GM12878 (cell line): ENCODE results near the gene MLST8. TPM values are rescaled to one million over a fixed set of nuclear protein-coding genes. Genes with fewer than 3 reads are reported as not detected.

ENCODE experiments used
- ATAC-seq: fragments of 200-7000 bp; cut with Tn5 transposase; 3 replicates; pipeline ENCODE4 v1.9.1; 2020; ENCODE audit warnings: mild to moderate bottlenecking, moderate library complexity
- BruUV-seq: library from RNA; stranded (reverse); fragments of 400-500 nt; replicated peaks from 2 replicates; lab custom pipeline; 2021; lab: Mats Ljungman, UMichigan
- CTCF ChIA-PET: fragments of 300-600 bp; sonication (Branson Sonifier 250); formaldehyde crosslinking; extraction: SDS; loops from one replicate; lab custom pipeline; 2021; ENCODE audit warnings: inconsistent platforms; lab: Yijun Ruan, JAX
- POLR2A ChIA-PET: fragments of 350-600 bp; formaldehyde crosslinking; extraction: SDS; loops from one replicate; lab custom pipeline; 2021; ENCODE audit warnings: inconsistent platforms; lab: Charles Lee
- RAD21 ChIA-PET: fragments of 300-600 bp; sonication (Branson Sonifier 250); formaldehyde crosslinking; loops from one replicate; lab custom pipeline; 2023; ENCODE audit warnings: antibody characterized with exemption; ENCODE audit not compliant: unreplicated experiment; lab: Charles Lee
- SMC1A ChIA-PET: fragments of 300-600 bp; sonication (Branson Sonifier 250); formaldehyde crosslinking; loops from one replicate; lab custom pipeline; 2023; ENCODE audit not compliant: unreplicated experiment, uncharacterized antibody; lab: Charles Lee
- DNase-seq: peaks from one replicate; pipeline ENCODE4 v3.0.0-alpha.2; 2011; ENCODE audit warnings: low read depth, low spot score
- FAIRE-seq: peaks from 3 replicates; lab custom pipeline; 2011; peaks lifted over from hg19 to GRCh38; lab: Jason Lieb, UNC
- H2AFZ ChIP-seq: 2 replicates; pipeline ENCODE4 v1.6.0; 2011; ENCODE audit warnings: low read depth, low read length, control low read depth; ENCODE audit not compliant: control insufficient read depth
- H3K27ac ChIP-seq: 2 replicates; pipeline ENCODE4 v1.5.1; 2011; ENCODE audit warnings: control low read depth; ENCODE audit not compliant: control insufficient read depth, insufficient read depth
- H3K27me3 ChIP-seq, 2 experiments: replicated peaks in 1 of 2; 2 replicates each; pipeline versions ENCODE4 v1.6.0 to v1.6.1; 2011; ENCODE audit warnings: low read length in 1 of 2; ENCODE audit not compliant: control insufficient read depth in 2 of 2, insufficient read depth in 2 of 2
- H3K36me3 ChIP-seq, 2 experiments: 2 replicates each; pipeline ENCODE4 v1.5.1; 2011; ENCODE audit warnings: low read length in 1 of 2; ENCODE audit not compliant: control insufficient read depth in 2 of 2, insufficient read depth in 2 of 2
- H3K4me1 ChIP-seq: 2 replicates; pipeline ENCODE4 v1.6.1; 2011; ENCODE audit warnings: mild to moderate bottlenecking, low read length, moderate library complexity, mixed read lengths; ENCODE audit not compliant: control insufficient read depth, insufficient read depth
- H3K4me2 ChIP-seq: 2 replicates; pipeline ENCODE4 v1.6.0; 2011; ENCODE audit warnings: control low read depth; ENCODE audit not compliant: control insufficient read depth, insufficient read depth
- H3K4me3 ChIP-seq: fragments of 200-600 bp; sonication (generic); 2 replicates; pipeline ENCODE4 v1.5.1; 2016
- H3K79me2 ChIP-seq: 2 replicates; pipeline ENCODE4 v1.6.0; 2011; ENCODE audit warnings: low read length; ENCODE audit not compliant: control insufficient read depth, insufficient read depth
- H3K9ac ChIP-seq: 2 replicates; pipeline ENCODE4 v1.8.0; 2011; ENCODE audit warnings: low read length, control low read depth, mixed read lengths; ENCODE audit not compliant: control insufficient read depth, insufficient read depth
- H3K9me3 ChIP-seq: replicated peaks from 3 replicates; pipeline ENCODE4 v1.5.1; 2011; ENCODE audit warnings: mild to moderate bottlenecking, low read length; ENCODE audit not compliant: control insufficient read depth, insufficient read depth
- H4K20me1 ChIP-seq: 2 replicates; pipeline ENCODE4 v1.6.0; 2011; ENCODE audit not compliant: control insufficient read depth, insufficient read depth
- BHLHE40 ChIP-seq, 2 experiments: fragments of 450-650 bp in 1 of 2; IDR thresholded peaks; 2 replicates each; pipeline ENCODE4 v1.6.1; 2011 to 2017; ENCODE audit warnings: low read depth in 2 of 2, borderline replicate concordance in 1 of 2, improper control_type of control experiment in 1 of 2, low read length in 1 of 2, mild to moderate bottlenecking in 1 of 2
- CHD1 ChIP-seq: IDR thresholded peaks from 2 replicates; pipeline ENCODE4 v1.6.1; 2012; ENCODE audit warnings: low read depth, low read length, improper control_type of control experiment
- GABPA ChIP-seq: IDR thresholded peaks from 2 replicates; pipeline ENCODE4 v1.6.1; 2014; ENCODE audit warnings: antibody characterized with exemption, low read depth, mild to moderate bottlenecking, inconsistent platforms
- MLLT1 ChIP-seq: fragments of 450-650 bp; IDR thresholded peaks from 2 replicates; pipeline ENCODE4 v1.6.1; 2016; ENCODE audit warnings: mild to moderate bottlenecking
- PBX3 ChIP-seq: IDR thresholded peaks from 2 replicates; pipeline ENCODE4 v1.6.1; 2011; ENCODE audit warnings: mild to moderate bottlenecking, low read depth, low read length, moderate library complexity; ENCODE audit not compliant: insufficient replicate concordance
- POLR2A ChIP-seq: IDR thresholded peaks from 2 replicates; pipeline ENCODE4 v1.6.1; 2011; ENCODE audit warnings: low read depth, mild to moderate bottlenecking, low read length
- RB1 ChIP-seq: fragments of 450-650 bp; formaldehyde crosslinking; IDR thresholded peaks from 2 replicates; pipeline ENCODE4 v1.6.1; 2017; ENCODE audit warnings: mild to moderate bottlenecking, borderline replicate concordance
- SPI1 ChIP-seq: IDR thresholded peaks from 2 replicates; pipeline ENCODE4 v1.6.1; 2011; ENCODE audit warnings: low read depth, mild to moderate bottlenecking, low read length, moderate library complexity, borderline replicate concordance; ENCODE audit not compliant: insufficient read depth
- SRF ChIP-seq, 2 experiments: IDR thresholded peaks; 2 replicates each; pipeline ENCODE4 v1.6.1; 2011; ENCODE audit warnings: low read depth in 2 of 2, low read length in 2 of 2, mild to moderate bottlenecking in 1 of 2, moderate library complexity in 1 of 2
- SUZ12 ChIP-seq: fragments of 200-600 bp; sonication (generic); IDR thresholded peaks from one replicate; pipeline ENCODE4 v1.6.1; 2018; ENCODE audit warnings: antibody characterized with exemption, mild to moderate bottlenecking; ENCODE audit not compliant: unreplicated experiment
- TAF1 ChIP-seq: IDR thresholded peaks from 2 replicates; pipeline ENCODE4 v1.6.1; 2011; ENCODE audit warnings: mild to moderate bottlenecking, low read depth, low read length, borderline replicate concordance
- TCF3 ChIP-seq: IDR thresholded peaks from 2 replicates; pipeline ENCODE4 v1.6.1; 2012; ENCODE audit warnings: low read depth, mild to moderate bottlenecking, low read length, borderline replicate concordance; ENCODE audit not compliant: insufficient read depth
- ZNF274 ChIP-seq: IDR thresholded peaks from one replicate; pipeline ENCODE4 v1.8.0; 2011; ENCODE audit not compliant: insufficient read length, insufficient read depth
- ZSCAN29 ChIP-seq: fragments of 450-650 bp; IDR thresholded peaks from 2 replicates; pipeline ENCODE4 v1.6.1; 2017; ENCODE audit warnings: mild to moderate bottlenecking, moderate library complexity
- WGBS: methylation state at CpG from one replicate; pipeline ENCODE4 v1.1.6; 2016; ENCODE audit warnings: low lambda C conversion rate; ENCODE audit not compliant: insufficient replicate concordance, insufficient coverage; ENCODE audit errors: missing lambda C conversion rate; 5-methylcytosine and 5-hydroxymethylcytosine counted together
- in situ Hi-C: fragments of 300-500 bp; cut with MboI; formaldehyde crosslinking; loops from 9 replicates; pipeline ENCODE4 v1.14.3; 2018; ENCODE audit warnings: mixed read lengths
- intact Hi-C: fragments of 100-400 bp; cut with micrococcal nuclease; formaldehyde crosslinking; loops from one replicate; pipeline ENCODE4 v1.14.2; 2022; ENCODE audit not compliant: unreplicated experiment
- polyA plus RNA-seq, 11 experiments: library from polyadenylated mRNA; depleted of rRNA in 4 of 11; unstranded in 6 of 11; stranded (reverse) in 5 of 11; fragments of >200 nt; fragmentation: Nextera tagmentation in 4 of 11; fragmentation: Illumina TruSeq in 1 of 11; extraction: Ambion mirVana in 4 of 11; extraction: Trizol in 1 of 11; gene quantifications; 1 replicate in 1 of 11; 2 replicates in 10 of 11; pipeline versions ENCODE4 v1.2.1 to v1.2.3, GENCODE V29; 2011 to 2016; ENCODE audit warnings: inconsistent platforms in 2 of 11, missing spikeins in 2 of 11, low read depth in 1 of 11
- total RNA-seq, 4 experiments: library from RNA; depleted of rRNA in 3 of 4; stranded (reverse); fragments of >200 nt in 3 of 4; fragmentation: Illumina TruSeq in 1 of 4; extraction: Trizol in 1 of 4; gene quantifications; 2 replicates each; pipeline versions ENCODE4 v1.2.1 to v1.2.3, GENCODE V29; 2013 to 2021
- TF ChIP-seq, protein P1 (sequence below): fragments of 450-650 bp; formaldehyde crosslinking; IDR thresholded peaks from 2 replicates; pipeline ENCODE4 v1.5.0; 2022; ENCODE audit warnings: mild to moderate bottlenecking, missing genetic modification characterization
- TF ChIP-seq, protein P2 (sequence below): IDR thresholded peaks from 2 replicates; pipeline ENCODE4 v1.6.1; 2011; ENCODE audit warnings: low read depth, mild to moderate bottlenecking, low read length, moderate library complexity, borderline replicate concordance; ENCODE audit errors: extremely low read depth

MLST8 gene
- total and polyA plus RNA-seq, 10 of the 15 experiments (the other 5 are each of a cell fraction or from before 2014, with no cell fraction given): 1.0 to 114 (median 64.2) TPM

- Histone ChIP-seq H3K9me3 (no peaks in the 10 kb centered on the region), H3K27ac (no peak overlapping the region), H3K27me3 (no peaks in the 10 kb centered on the region), H3K4me2 (no peak overlapping the region), H2AFZ (no peak overlapping the region), H3K4me3 (no peak overlapping the region), H3K4me1 (no peaks in the 10 kb centered on the region), H3K9ac (no peak overlapping the region), H3K79me2 (no peaks in the 10 kb centered on the region), H4K20me1 (no peaks in the 10 kb centered on the region), H3K36me3 (peaks cover 0 to 40% of the 10 kb centered on the region in 2 experiments; a peak in 3 of 4 replicates)
- POLR2A ChIA-PET: no interaction called here
- intact Hi-C loops: no loop called here
- in situ Hi-C loops: no loop called here
- no peak for DNase-seq
- SMC1A ChIA-PET: no interaction called here
- RAD21 ChIA-PET: interaction anchor here (0.7 kb wide), 1 partner anchor 367 kb away, joined by 4 read pairs; no protein-coding TSS in a partner anchor
- BruUV-seq: no TSS peak
- 69% methylated on average over 43 of the region's 51 CpGs for WGBS
- FAIRE-seq: no peak
- CTCF ChIA-PET: no interaction called here
- peak; percentile 8; the same call in 1 of the 3 replicates for ATAC-seq
- TF ChIP-seq RB1 (no peak), POLR2A (peak; percentile 37), MLLT1 (no peak), TAF1 (no peak), CHD1 (no peak), SPI1 (no peak), SUZ12 (no peak), SRF (IDR thresholded peaks at IDR 0.05; ENCODE audit: low read depth in 2 of 2, low read length in 2 of 2) (0 out of 4 replicates have a peak, but pooled peaks of 1 of the 2 experiments have one; percentile 15), GABPA (no peak), TCF3 (no peak), BHLHE40 (IDR thresholded peaks at IDR 0.05; ENCODE audit: borderline replicate concordance in 1 of 2, low read depth in 2 of 2, low read length in 1 of 2) (peak in 1 of 2 experiments; percentile 48; a peak in 2 of 4 replicates), ZSCAN29 (no peak), ZNF274 (no peak), PBX3 (no peak)
- TF ChIP-seq, protein P1, sequence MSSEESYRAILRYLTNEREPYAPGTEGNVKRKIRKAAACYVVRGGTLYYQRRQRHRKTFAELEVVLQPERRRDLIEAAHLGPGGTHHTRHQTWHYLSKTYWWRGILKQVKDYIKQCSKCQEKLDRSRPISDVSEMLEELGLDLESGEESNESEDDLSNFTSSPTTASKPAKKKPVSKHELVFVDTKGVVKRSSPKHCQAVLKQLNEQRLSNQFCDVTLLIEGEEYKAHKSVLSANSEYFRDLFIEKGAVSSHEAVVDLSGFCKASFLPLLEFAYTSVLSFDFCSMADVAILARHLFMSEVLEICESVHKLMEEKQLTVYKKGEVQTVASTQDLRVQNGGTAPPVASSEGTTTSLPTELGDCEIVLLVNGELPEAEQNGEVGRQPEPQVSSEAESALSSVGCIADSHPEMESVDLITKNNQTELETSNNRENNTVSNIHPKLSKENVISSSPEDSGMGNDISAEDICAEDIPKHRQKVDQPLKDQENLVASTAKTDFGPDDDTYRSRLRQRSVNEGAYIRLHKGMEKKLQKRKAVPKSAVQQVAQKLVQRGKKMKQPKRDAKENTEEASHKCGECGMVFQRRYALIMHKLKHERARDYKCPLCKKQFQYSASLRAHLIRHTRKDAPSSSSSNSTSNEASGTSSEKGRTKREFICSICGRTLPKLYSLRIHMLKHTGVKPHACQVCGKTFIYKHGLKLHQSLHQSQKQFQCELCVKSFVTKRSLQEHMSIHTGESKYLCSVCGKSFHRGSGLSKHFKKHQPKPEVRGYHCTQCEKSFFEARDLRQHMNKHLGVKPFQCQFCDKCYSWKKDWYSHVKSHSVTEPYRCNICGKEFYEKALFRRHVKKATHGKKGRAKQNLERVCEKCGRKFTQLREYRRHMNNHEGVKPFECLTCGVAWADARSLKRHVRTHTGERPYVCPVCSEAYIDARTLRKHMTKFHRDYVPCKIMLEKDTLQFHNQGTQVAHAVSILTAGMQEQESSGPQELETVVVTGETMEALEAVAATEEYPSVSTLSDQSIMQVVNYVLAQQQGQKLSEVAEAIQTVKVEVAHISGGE (CRISPR knock-in tag): no peak
- TF ChIP-seq, protein P2, sequence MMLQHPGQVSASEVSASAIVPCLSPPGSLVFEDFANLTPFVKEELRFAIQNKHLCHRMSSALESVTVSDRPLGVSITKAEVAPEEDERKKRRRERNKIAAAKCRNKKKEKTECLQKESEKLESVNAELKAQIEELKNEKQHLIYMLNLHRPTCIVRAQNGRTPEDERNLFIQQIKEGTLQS: no peak
Observed at GRCh38 chr16:2233872-2234812, 28.9 kb downstream of the MLST8 start.
